HepG2 (cell line): ENCODE results near the gene SPATA25. TPM values are rescaled to one million over a fixed set of nuclear protein-coding genes. Genes with fewer than 3 reads are reported as not detected.

Experiments used
- AHR ChIP-seq: IDR thresholded peaks from 2 replicates; pipeline ENCODE4 v1.6.1; 2018; ENCODE audit warnings: missing genetic modification reagents, missing compliant biosample characterization
- ASH2L ChIP-seq: fragments of 300-600, 200-600 bp; sonication (generic); IDR thresholded peaks from 2 replicates; pipeline ENCODE4 v1.7.0; 2017; ENCODE audit warnings: low read depth, mild to moderate bottlenecking, moderate library complexity, mixed read lengths, low read length; ENCODE audit not compliant: insufficient read length
- BRF2 ChIP-seq: sonication (generic); formaldehyde crosslinking; IDR thresholded peaks from 2 replicates; pipeline ENCODE4 v1.8.1; 2022; ENCODE audit warnings: mild to moderate bottlenecking, missing genetic modification reagents
- ELF3 ChIP-seq: IDR thresholded peaks from 2 replicates; pipeline ENCODE4 v1.6.1; 2016; ENCODE audit warnings: missing genetic modification reagents, missing compliant biosample characterization
- FOXO1 ChIP-seq: sonication (generic); formaldehyde crosslinking; IDR thresholded peaks from 2 replicates; pipeline ENCODE4 v1.4.0; 2020; ENCODE audit warnings: missing genetic modification reagents
- HDAC2 ChIP-seq: sonication (generic); formaldehyde crosslinking; IDR thresholded peaks from 2 replicates; pipeline ENCODE4 v1.4.0; 2020; ENCODE audit warnings: missing genetic modification reagents
- HOXA3 ChIP-seq: sonication (generic); formaldehyde crosslinking; IDR thresholded peaks from 2 replicates; pipeline ENCODE4 v1.5.0; 2020; ENCODE audit warnings: missing genetic modification reagents
- KDM5B ChIP-seq: sonication (generic); formaldehyde crosslinking; IDR thresholded peaks from 2 replicates; pipeline ENCODE4 v1.4.0; 2020; ENCODE audit warnings: missing genetic modification reagents, mild to moderate bottlenecking, borderline replicate concordance
- MIER3 ChIP-seq: IDR thresholded peaks from 2 replicates; pipeline ENCODE4 v1.6.1; 2016; ENCODE audit warnings: missing compliant biosample characterization, borderline replicate concordance
- MTA3 ChIP-seq: sonication (generic); formaldehyde crosslinking; IDR thresholded peaks from 2 replicates; pipeline ENCODE4 v1.4.0; 2020; ENCODE audit warnings: missing genetic modification reagents
- MTF2 ChIP-seq: sonication (generic); formaldehyde crosslinking; IDR thresholded peaks from 2 replicates; pipeline ENCODE4 v1.5.0; 2020; ENCODE audit warnings: missing genetic modification reagents, borderline replicate concordance
- MYC ChIP-seq: sonication (generic); formaldehyde crosslinking; IDR thresholded peaks from 2 replicates; pipeline ENCODE4 v1.9.0; 2021; ENCODE audit warnings: missing genetic modification reagents, borderline replicate concordance
- POGZ ChIP-seq: sonication (generic); formaldehyde crosslinking; IDR thresholded peaks from 2 replicates; pipeline ENCODE4 v1.4.0; 2020; ENCODE audit warnings: mild to moderate bottlenecking, missing genetic modification reagents
- POLR2G ChIP-seq: fragments of 200-400 bp; formaldehyde crosslinking; IDR thresholded peaks from 2 replicates; pipeline ENCODE4 v1.6.1; 2018; ENCODE audit warnings: mild to moderate bottlenecking, low read depth, low read length, moderate library complexity
- PPARG ChIP-seq: conservative IDR thresholded peaks from 2 replicates; pipeline ENCODE4 v1.6.1; 2016; ENCODE audit warnings: missing biosample characterization, missing genetic modification reagents
- RBFOX2 ChIP-seq: fragments of 200-400 bp; formaldehyde crosslinking; IDR thresholded peaks from 2 replicates; pipeline ENCODE4 v1.6.1; 2017; ENCODE audit warnings: low read depth, mild to moderate bottlenecking, low read length
- REPIN1 ChIP-seq: sonication (generic); formaldehyde crosslinking; IDR thresholded peaks from 2 replicates; pipeline ENCODE4 v1.8.0; 2022; ENCODE audit warnings: missing genetic modification reagents, low read depth, mild to moderate bottlenecking, borderline replicate concordance
- SALL1 ChIP-seq: sonication (generic); formaldehyde crosslinking; IDR thresholded peaks from 2 replicates; pipeline ENCODE4 v1.8.0; 2022; ENCODE audit warnings: mild to moderate bottlenecking, missing genetic modification reagents
- SALL2 ChIP-seq: sonication (generic); formaldehyde crosslinking; IDR thresholded peaks from 2 replicates; pipeline ENCODE4 v1.8.1; 2023; ENCODE audit warnings: mild to moderate bottlenecking, missing genetic modification reagents, inconsistent platforms
- SKI ChIP-seq: fragments of 450-650 bp; IDR thresholded peaks from one replicate; pipeline ENCODE4 v1.6.1; 2018; ENCODE audit warnings: mild to moderate bottlenecking; ENCODE audit not compliant: partially characterized antibody
- SNRNP70 ChIP-seq: fragments of 200-400 bp; formaldehyde crosslinking; IDR thresholded peaks from 2 replicates; pipeline ENCODE4 v1.6.1; 2017; ENCODE audit warnings: mild to moderate bottlenecking, low read depth, low read length, moderate library complexity
- TEAD3 ChIP-seq: optimal IDR thresholded peaks from 2 replicates; pipeline ENCODE3; 2016; ENCODE audit warnings: borderline replicate concordance
- TFDP1 ChIP-seq: IDR thresholded peaks from 2 replicates; pipeline ENCODE4 v1.6.1; 2016; ENCODE audit warnings: missing compliant biosample characterization, missing genetic modification reagents, borderline replicate concordance
- YY1 ChIP-seq: IDR thresholded peaks from 2 replicates; pipeline ENCODE4 v1.6.1; 2011; ENCODE audit warnings: low read length, low read depth, moderate library complexity, mild to moderate bottlenecking; ENCODE audit not compliant: insufficient read depth, insufficient replicate concordance
- ZBTB10 ChIP-seq: sonication (generic); formaldehyde crosslinking; IDR thresholded peaks from 2 replicates; pipeline ENCODE4 v1.4.0; 2020; ENCODE audit warnings: missing genetic modification reagents, borderline replicate concordance
- ZBTB20 ChIP-seq: sonication (generic); formaldehyde crosslinking; IDR thresholded peaks from 2 replicates; pipeline ENCODE4 v1.8.1; 2023; ENCODE audit warnings: missing genetic modification reagents, low read depth, mild to moderate bottlenecking, borderline replicate concordance
- ZMYM2 ChIP-seq: sonication (generic); formaldehyde crosslinking; IDR thresholded peaks from 2 replicates; pipeline ENCODE4 v1.8.0; 2022; ENCODE audit warnings: mild to moderate bottlenecking, missing genetic modification reagents
- polyA plus RNA-seq, 8 experiments: library from polyadenylated mRNA; depleted of rRNA in 3 of 8; stranded (reverse) in 7 of 8; unstranded in 1 of 8; fragments of >200 nt; fragmentation: Illumina TruSeq in 4 of 8; extraction: Trizol in 4 of 8; gene quantifications; 2 replicates each; pipeline versions ENCODE4 v1.2.1 to v1.2.3, GENCODE V29; 2011 to 2016; ENCODE audit warnings: low read depth in 4 of 8, missing spikeins in 1 of 8, mixed read lengths in 1 of 8; ENCODE audit not compliant: insufficient read depth in 1 of 8
- total RNA-seq, 5 experiments: library from RNA; depleted of rRNA; stranded (reverse); fragments of >200 nt; fragmentation: Illumina TruSeq; extraction: Trizol; gene quantifications; 2 replicates each; pipeline ENCODE4 v1.2.3, GENCODE V29; 2016; ENCODE audit warnings: low read depth in 1 of 5

Gene SPATA25
- total and polyA plus RNA-seq, 2 of the 13 experiments (the other 11 are each of a cell fraction or from before 2014, with no cell fraction given): 4.8 to 7.6 TPM

GRCh38 chr20:45909336-45909808, 21.9 kb upstream of the SPATA25 start (continued):
- TF ChIP-seq POLR2G (peak; percentile 76), AHR (CRISPR knock-in tag) (no peak), ZBTB20 (CRISPR knock-in tag) (0 out of 2 replicates have a peak, but pooled peaks have one; percentile 63), FOXO1 (CRISPR knock-in tag) (peak; percentile 56; the same call in 1 of the 2 replicates), TEAD3 (CRISPR knock-in tag) (peak; percentile 81), HOXA3 (CRISPR knock-in tag) (peak; percentile 75; the same call in 1 of the 2 replicates), SKI (peak; percentile 31), POGZ (CRISPR knock-in tag) (peak; percentile 16; the same call in 1 of the 2 replicates), MYC (CRISPR knock-in tag) (peak; percentile 43; the same call in 1 of the 2 replicates), SALL2 (CRISPR knock-in tag) (0 out of 2 replicates have a peak, but pooled peaks have one; percentile 59), REPIN1 (CRISPR knock-in tag) (peak; percentile 73; the same call in 1 of the 2 replicates), TFDP1 (CRISPR knock-in tag) (peak; percentile 12; the same call in 1 of the 2 replicates), SALL1 (CRISPR knock-in tag) (peak; percentile 71), MIER3 (CRISPR knock-in tag) (peak; percentile 62; the same call in 1 of the 2 replicates), KDM5B (peak; percentile 56; the same call in 1 of the 2 replicates), ASH2L (peak; percentile 25), PPARG (peak; percentile 51; the same call in 1 of the 2 replicates), ELF3 (peak; percentile 82), MTA3 (CRISPR knock-in tag) (no peak), ZMYM2 (CRISPR knock-in tag) (peak; percentile 23; the same call in 1 of the 2 replicates), MTF2 (no peak), BRF2 (no peak), YY1 (peak; percentile 11), RBFOX2 (peak; percentile 45), SNRNP70 (no peak), ZBTB10 (CRISPR knock-in tag) (no peak), HDAC2 (0 out of 2 replicates have a peak, but pooled peaks have one; percentile 60)
